Naive thymus-derived CD4-positive, alpha-beta T cell (primary cell): ENCODE measurements around the gene WTAP. TPM values are rescaled to one million over a fixed set of nuclear protein-coding genes. Genes with fewer than 3 reads are reported as not detected.

Experiments used
- ATAC-seq: fragments of 150-1000 bp; cut with Tn5 transposase; 2 replicates; pipeline ENCODE4 v1.10.0; 2021; ENCODE audit warnings: mild to moderate bottlenecking, moderate library complexity
- CTCF ChIA-PET: fragments of 350-600 bp; sonication (Branson Sonifier 250); formaldehyde crosslinking; loops from one replicate; lab custom pipeline; 2021; ENCODE audit warnings: antibody characterized with exemption; lab: Charles Lee
- POLR2A ChIA-PET: fragments of 350-600 bp; sonication (Branson Sonifier 250); formaldehyde crosslinking; loops from one replicate; lab custom pipeline; 2021; ENCODE audit warnings: antibody characterized with exemption, inconsistent platforms; lab: Charles Lee
- DNase-seq, 9 donors: peaks; one replicate each; pipeline versions ENCODE4 v3.0.0 to v3.0.0-alpha.2; 2020 to 2022; ENCODE audit warnings: mixed read lengths in 1 of 9
- H3K27ac ChIP-seq: one replicate; pipeline ENCODE4 v1.7.0; 2013; ENCODE audit warnings: mild to moderate bottlenecking, low read depth, low read length, moderate library complexity
- H3K27me3 ChIP-seq, 2 donors: one replicate each; pipeline ENCODE4 v1.7.0; 2013; ENCODE audit warnings: low read length in 2 of 2, mild to moderate bottlenecking in 2 of 2, moderate library complexity in 2 of 2; ENCODE audit not compliant: control insufficient read depth in 2 of 2, insufficient read depth in 2 of 2
- H3K36me3 ChIP-seq, 3 experiments: 1 replicate in 2 of 3; 2 replicates in 1 of 3; pipeline ENCODE4 v1.7.0; 2013; ENCODE audit warnings: low read length in 3 of 3, mild to moderate bottlenecking in 3 of 3, moderate library complexity in 1 of 3; ENCODE audit not compliant: insufficient read depth in 3 of 3, control insufficient read depth in 2 of 3
- H3K4me1 ChIP-seq, 2 donors: one replicate each; pipeline ENCODE4 v1.7.0; 2013; ENCODE audit warnings: low read length in 2 of 2, mild to moderate bottlenecking in 2 of 2, moderate library complexity in 1 of 2; ENCODE audit not compliant: control insufficient read depth in 2 of 2, insufficient read depth in 2 of 2
- H3K4me3 ChIP-seq: 2 replicates; pipeline ENCODE4 v1.7.0; 2013; ENCODE audit warnings: mild to moderate bottlenecking, low read length
- H3K9me3 ChIP-seq, 3 experiments: 1 replicate in 2 of 3; 2 replicates in 1 of 3; pipeline ENCODE4 v1.7.0; 2013; ENCODE audit warnings: low read length in 3 of 3; ENCODE audit not compliant: control insufficient read depth in 2 of 3
- H3K27ac Mint-ChIP-seq, 9 donors: one replicate each; pipeline ENCODE4 v1.8.0; 2020 to 2022; ENCODE audit warnings: mixed read lengths in 9 of 9, mild to moderate bottlenecking in 8 of 9, moderate library complexity in 5 of 9, inconsistent platforms in 2 of 9
- H3K27me3 Mint-ChIP-seq, 5 donors: one replicate each; pipeline ENCODE4 v1.8.0; 2021 to 2022; ENCODE audit warnings: mixed read lengths in 5 of 5, mild to moderate bottlenecking in 1 of 5
- H3K36me3 Mint-ChIP-seq, 5 donors: one replicate each; pipeline ENCODE4 v1.8.0; 2020 to 2022; ENCODE audit warnings: mixed read lengths in 5 of 5, mild to moderate bottlenecking in 3 of 5, inconsistent platforms in 1 of 5
- H3K4me1 Mint-ChIP-seq, 7 donors: one replicate each; pipeline ENCODE4 v1.8.0; 2020 to 2022; ENCODE audit warnings: mixed read lengths in 7 of 7, mild to moderate bottlenecking in 3 of 7, inconsistent platforms in 1 of 7
- H3K4me3 Mint-ChIP-seq, 10 donors: one replicate each; pipeline ENCODE4 v1.8.0; 2020 to 2022; ENCODE audit warnings: mild to moderate bottlenecking in 10 of 10, mixed read lengths in 10 of 10, moderate library complexity in 6 of 10, inconsistent platforms in 2 of 10
- H3K9me3 Mint-ChIP-seq, 11 donors: one replicate each; pipeline ENCODE4 v1.8.0; 2020 to 2022; ENCODE audit warnings: mixed read lengths in 11 of 11, mild to moderate bottlenecking in 4 of 11, inconsistent platforms in 1 of 11, moderate library complexity in 1 of 11
- intact Hi-C, 2 donors: fragments of 100-400 bp; cut with micrococcal nuclease; formaldehyde crosslinking; loops; one replicate each; pipeline ENCODE4 v1.15.1; 2023
- polyA plus RNA-seq, 2 donors: library from polyadenylated mRNA; unstranded; fragments of 300-500 nt; fragmentation: Illumina TruSeq; gene quantifications; one replicate each; pipeline ENCODE4 v1.2.3, GENCODE V29; 2021
- total RNA-seq, 6 experiments: library from RNA in 5 of 6; stranded (reverse) in 5 of 6; gene quantifications; 1 replicate in 5 of 6; 2 replicates in 1 of 6; pipeline ENCODE4 v1.2.3 and lab custom pipeline; 2021 to 2026

WTAP gene
- total and polyA plus RNA-seq, 7 experiments from 2014 or later, result 117 to 152 (median 133) TPM

DNA sequence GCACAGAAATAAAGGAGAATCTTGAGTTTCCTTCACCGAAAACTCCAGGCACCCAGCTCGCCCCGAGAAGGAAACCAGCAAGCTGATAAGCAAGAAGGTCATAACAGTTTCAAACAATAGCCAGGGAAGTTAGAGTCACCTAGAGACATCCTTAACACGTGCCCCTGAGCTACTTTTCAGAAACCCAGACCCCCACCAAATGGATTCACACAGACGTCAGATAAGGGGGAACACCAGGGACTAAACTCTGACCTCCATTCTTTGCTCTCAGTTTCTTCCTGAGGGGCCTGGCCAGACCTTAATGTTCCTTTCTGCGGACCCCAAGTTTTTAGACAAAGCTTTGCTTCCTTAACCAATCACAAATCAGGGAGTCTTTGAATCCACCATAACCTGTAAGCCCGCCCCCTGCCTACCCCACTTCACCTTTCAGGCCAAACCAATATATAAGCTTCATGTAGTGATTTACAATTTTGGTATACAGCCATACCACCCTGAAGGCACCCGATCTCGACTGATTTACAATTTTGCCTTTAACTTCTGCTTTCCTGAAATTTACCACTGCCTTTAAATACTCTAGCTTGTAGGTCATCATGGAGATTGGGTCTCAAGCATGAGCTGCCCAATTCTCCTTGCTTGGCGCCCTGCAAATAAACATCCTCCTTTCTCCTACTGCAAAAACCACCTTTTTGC, 46.0 kb upstream of the WTAP start:
- DNase-seq, result no peak
- Histone ChIP-seq H3K4me3 (no peak overlapping the region), H3K4me1 (no peaks in the 10 kb centered on the region), H3K36me3 (peaks cover 10 to 45% (median 18%) of the 10 kb centered on the region in 3 experiments), H3K27ac (no peak overlapping the region), H3K9me3 (no peaks in the 10 kb centered on the region), H3K27me3 (no peaks in the 10 kb centered on the region)
- Mint-ChIP-seq H3K4me3 (no peak overlapping the region), H3K36me3 (peaks cover 0 to 30% (median 21%) of the 10 kb centered on the region in 5 donors), H3K4me1 (peaks cover 0 to 27% (median 9%) of the 10 kb centered on the region in 7 donors), H3K9me3 (peaks cover 0 to 4% (median 0%) of the 10 kb centered on the region in 11 donors), H3K27ac (peak overlapping the region in 1 of 9 donors; percentile 81), H3K27me3 (no peaks in the 10 kb centered on the region)
- intact Hi-C loops, result no loop called here
- no peak for ATAC-seq
- POLR2A ChIA-PET, result interaction anchor here (0.7 kb wide), 1 partner anchor 10 kb away, joined by 4 read pairs; no protein-coding TSS in a partner anchor
- CTCF ChIA-PET, result interaction anchor here (2.7 kb wide), 1 partner anchor 10 kb away, joined by 9 read pairs; no protein-coding TSS in a partner anchor

- Mint-ChIP-seq H3K9me3 (no peaks in the 10 kb centered on the region), H3K27ac (peak overlapping the region in 1 of 9 donors; percentile 25), H3K36me3 (peaks cover 0 to 33% (median 20%) of the 10 kb centered on the region in 5 donors), H3K4me1 (peaks cover 5 to 36% (median 16%) of the 10 kb centered on the region in 7 donors), H3K27me3 (no peaks in the 10 kb centered on the region), H3K4me3 (no peak overlapping the region)
- Histone ChIP-seq H3K27me3 (no peaks in the 10 kb centered on the region), H3K36me3 (peaks cover 12 to 48% (median 22%) of the 10 kb centered on the region in 3 experiments), H3K27ac (no peak overlapping the region), H3K9me3 (no peaks in the 10 kb centered on the region), H3K4me3 (no peak overlapping the region), H3K4me1 (peaks cover 0 to 9% of the 10 kb centered on the region in 2 donors)
- intact Hi-C loops, result no loop called here
- CTCF ChIA-PET, result interaction anchor here (2.7 kb wide), 1 partner anchor 9 kb away, joined by 9 read pairs; no protein-coding TSS in a partner anchor
- ATAC-seq (no peak), DNase-seq (no peak)
- POLR2A ChIA-PET, result interaction anchor here (0.7 kb wide), 1 partner anchor 9 kb away, joined by 4 read pairs; no protein-coding TSS in a partner anchor
Measured at GRCh38 chr6:159682295-159682694, 45.0 kb upstream of the WTAP start.

GRCh38 chr6:159682810-159683209, 44.5 kb upstream of the WTAP start:
- peaks cover 5 to 39% (median 19%) of the 10 kb centered on the region in 7 donors for H3K4me1 Mint-ChIP-seq
- peaks cover 0 to 10% of the 10 kb centered on the region in 2 donors for H3K4me1 ChIP-seq
- POLR2A ChIA-PET, result no interaction called here
- ATAC-seq (no peak), DNase-seq (no peak)
- no peak overlapping the region for H3K4me3 Mint-ChIP-seq
- no peaks in the 10 kb centered on the region for H3K27me3 ChIP-seq
- CTCF ChIA-PET, result interaction anchor here (2.7 kb wide), 1 partner anchor 9 kb away, joined by 9 read pairs; no protein-coding TSS in a partner anchor
- peaks cover 0 to 37% (median 23%) of the 10 kb centered on the region in 5 donors for H3K36me3 Mint-ChIP-seq
- H3K27ac Mint-ChIP-seq, result no peak overlapping the region
- no peak overlapping the region for H3K27ac ChIP-seq
- intact Hi-C loops, result no loop called here
- H3K36me3 ChIP-seq, result peaks cover 14 to 53% (median 22%) of the 10 kb centered on the region in 3 experiments
- no peak overlapping the region for H3K4me3 ChIP-seq
- H3K9me3 Mint-ChIP-seq, result no peaks in the 10 kb centered on the region
- H3K9me3 ChIP-seq, result no peaks in the 10 kb centered on the region
- H3K27me3 Mint-ChIP-seq, result no peaks in the 10 kb centered on the region

GRCh38 chr6:159684013-159684304, 43.3 kb upstream of the WTAP start:
- H3K27me3 Mint-ChIP-seq, result no peaks in the 10 kb centered on the region
- Histone ChIP-seq H3K9me3 (no peaks in the 10 kb centered on the region), H3K27me3 (no peaks in the 10 kb centered on the region), H3K4me1 (peaks cover 0 to 10% of the 10 kb centered on the region in 2 donors), H3K36me3 (peaks cover 14 to 60% (median 22%) of the 10 kb centered on the region in 3 experiments), H3K27ac (no peak overlapping the region), H3K4me3 (no peak overlapping the region)
- H3K9me3 Mint-ChIP-seq, result no peaks in the 10 kb centered on the region
- ChIA-PET CTCF (interaction anchor here (0.6 kb wide), 2 partner anchors 11 to 178 kb away, joined by 4 read pairs; no protein-coding TSS in a partner anchor), POLR2A (interaction anchor here (0.9 kb wide), 1 partner anchor 106 kb away, joined by 3 read pairs; the partner anchor contains the start of genes MRPL18 and TCP1)
- peaks cover 0 to 45% (median 28%) of the 10 kb centered on the region in 5 donors for H3K36me3 Mint-ChIP-seq
- no peak overlapping the region for H3K4me3 Mint-ChIP-seq
- no peak overlapping the region for H3K27ac Mint-ChIP-seq
- intact Hi-C loops, result no loop called here
- H3K4me1 Mint-ChIP-seq, result peaks cover 14 to 47% (median 28%) of the 10 kb centered on the region in 7 donors
- DNase-seq, result no peak
- no peak for ATAC-seq

DNA sequence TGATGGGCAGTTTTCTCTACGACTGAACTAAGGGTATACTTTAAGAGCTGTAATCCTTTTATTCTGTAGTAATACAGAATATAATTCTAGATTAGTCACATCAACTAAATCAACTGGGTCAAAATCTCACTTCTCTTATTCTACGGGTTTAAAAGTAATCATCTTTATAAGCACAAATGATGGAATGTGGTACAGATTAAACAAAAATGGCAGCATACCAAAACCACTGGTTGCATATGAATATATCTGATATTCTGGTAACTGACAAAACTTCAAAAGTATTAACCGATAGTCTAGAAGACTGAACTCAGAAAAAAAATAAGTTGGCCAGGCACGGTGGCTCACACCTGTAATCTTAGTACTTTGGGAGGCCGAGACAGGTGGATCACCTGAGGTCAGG, 41.3 kb upstream of the WTAP start:
- POLR2A ChIA-PET, result no interaction called here
- Mint-ChIP-seq H3K36me3 (peaks cover 0 to 46% (median 28%) of the 10 kb centered on the region in 5 donors), H3K27me3 (no peaks in the 10 kb centered on the region), H3K4me1 (peaks cover 19 to 47% (median 33%) of the 10 kb centered on the region in 7 donors), H3K27ac (no peak overlapping the region), H3K9me3 (no peaks in the 10 kb centered on the region), H3K4me3 (peak overlapping the region in 1 of 10 donors; percentile 26)
- H3K9me3 ChIP-seq, result no peaks in the 10 kb centered on the region
- no peak overlapping the region for H3K4me3 ChIP-seq
- peaks cover 8 to 64% (median 22%) of the 10 kb centered on the region in 3 experiments for H3K36me3 ChIP-seq
- ATAC-seq (no peak), DNase-seq (no peak)
- intact Hi-C loops, result no loop called here
- peaks cover under 1 to 10% of the 10 kb centered on the region in 2 donors for H3K4me1 ChIP-seq
- CTCF ChIA-PET, result no interaction called here
- no peak overlapping the region for H3K27ac ChIP-seq
- no peaks in the 10 kb centered on the region for H3K27me3 ChIP-seq

- Mint-ChIP-seq H3K4me1 (peaks cover 24 to 52% (median 39%) of the 10 kb centered on the region in 7 donors), H3K9me3 (peaks cover 0 to 1% (median 0%) of the 10 kb centered on the region in 11 donors), H3K27ac (peak overlapping the region in 7 of 9 donors; percentile 10 to 76 (median 52)), H3K36me3 (peaks cover 0 to 49% (median 30%) of the 10 kb centered on the region in 5 donors), H3K27me3 (no peaks in the 10 kb centered on the region), H3K4me3 (peak overlapping the region in 4 of 10 donors; percentile 16 to 48 (median 32))
- Histone ChIP-seq H3K9me3 (no peaks in the 10 kb centered on the region), H3K27ac (no peak overlapping the region), H3K4me3 (no peak overlapping the region), H3K36me3 (peaks cover 8 to 58% (median 21%) of the 10 kb centered on the region in 3 experiments), H3K27me3 (no peaks in the 10 kb centered on the region), H3K4me1 (peaks cover 7 to 14% of the 10 kb centered on the region in 2 donors)
- no peak for ATAC-seq
- ChIA-PET POLR2A (no interaction called here), CTCF (interaction anchor here (0.7 kb wide), 1 partner anchor 154 kb away, joined by 3 read pairs; no protein-coding TSS in a partner anchor)
- no peak for DNase-seq
- intact Hi-C loops, result no loop called here
Measured at GRCh38 chr6:159686703-159687102, 40.6 kb upstream of the WTAP start.
